ENCODE data around the gene PRDM16. TPM values are rescaled to one million over a fixed set of nuclear protein-coding genes. Genes with fewer than 3 reads are reported as not detected.

The PRDM16 gene
- total RNA-seq, 4 donors from 2014 or later = 0.26 to 7.7 (median 0.35) TPM; not detected in 1

GRCh38 chr1:3377604-3378279 lies 308.7 kb downstream of the PRDM16 start:
- Histone ChIP-seq H3K27me3 (no peaks in the 10 kb centered on the region), H3K9me3 (no peaks in the 10 kb centered on the region)

GRCh38 chr1:3378411-3379208 lies 309.6 kb downstream of the PRDM16 start:
- intact Hi-C loops (cut with DNase I; ENCODE audit: low total_unique reads) = no loop called here
- Histone ChIP-seq H3K9me3 (no peaks in the 10 kb centered on the region), H3K36me3 (no peaks in the 10 kb centered on the region), H3K27ac (no peak overlapping the region), H3K27me3 (no peaks in the 10 kb centered on the region), H3K4me1 (no peaks in the 10 kb centered on the region), H3K4me3 (no peak overlapping the region)
- DNase-seq = no peak
- TF ChIP-seq POLR2A (IDR thresholded peaks at IDR 0.05) = no peak
- TF ChIP-seq CTCF (IDR thresholded peaks at IDR 0.05) = no peak

More at GRCh38 chr1:3377604-3378279, 308.7 kb downstream of the PRDM16 start:
- DNase-seq = no peak
- Histone ChIP-seq H3K36me3 (no peaks in the 10 kb centered on the region), H3K4me3 (no peak overlapping the region), H3K4me1 (no peaks in the 10 kb centered on the region), H3K27ac (no peak overlapping the region)
- TF ChIP-seq POLR2A (IDR thresholded peaks at IDR 0.05) (no peak), CTCF (IDR thresholded peaks at IDR 0.05) (no peak)
- intact Hi-C loops (cut with DNase I; ENCODE audit: low total_unique reads) = no loop called here

GRCh38 chr1:3379934-3380333 lies 310.9 kb downstream of the PRDM16 start:
- intact Hi-C loops (cut with DNase I; ENCODE audit: low total_unique reads) = no loop called here
- H3K4me1 ChIP-seq = no peaks in the 10 kb centered on the region
- H3K27me3 ChIP-seq = no peaks in the 10 kb centered on the region
- no peaks in the 10 kb centered on the region for H3K36me3 ChIP-seq
- H3K4me3 ChIP-seq = no peak overlapping the region
- H3K9me3 ChIP-seq = no peaks in the 10 kb centered on the region
- TF ChIP-seq POLR2A (IDR thresholded peaks at IDR 0.05) = no peak
- no peak for TF ChIP-seq CTCF (IDR thresholded peaks at IDR 0.05)
- no peak for DNase-seq
- H3K27ac ChIP-seq = no peak overlapping the region

- Histone ChIP-seq H3K36me3 (no peaks in the 10 kb centered on the region), H3K27me3 (no peaks in the 10 kb centered on the region), H3K9me3 (no peaks in the 10 kb centered on the region), H3K4me3 (no peak overlapping the region), H3K27ac (no peak overlapping the region), H3K4me1 (no peaks in the 10 kb centered on the region)
- intact Hi-C loops (cut with DNase I; ENCODE audit: low total_unique reads) = no loop called here
- TF ChIP-seq CTCF (IDR thresholded peaks at IDR 0.05) (no peak), POLR2A (IDR thresholded peaks at IDR 0.05) (no peak)
- no peak for DNase-seq
Observed at GRCh38 chr1:3380469-3380868, 311.5 kb downstream of the PRDM16 start.

GRCh38 chr1:3381901-3382300 lies 312.9 kb downstream of the PRDM16 start:
- no peak for TF ChIP-seq POLR2A (IDR thresholded peaks at IDR 0.05)
- no peak for TF ChIP-seq CTCF (IDR thresholded peaks at IDR 0.05)
- Histone ChIP-seq H3K27me3 (no peaks in the 10 kb centered on the region), H3K27ac (no peak overlapping the region), H3K9me3 (no peaks in the 10 kb centered on the region), H3K4me1 (no peaks in the 10 kb centered on the region), H3K4me3 (no peak overlapping the region), H3K36me3 (no peaks in the 10 kb centered on the region)
- intact Hi-C loops (cut with DNase I; ENCODE audit: low total_unique reads) = no loop called here
- DNase-seq = no peak

All from uterus (tissue), 4 donors.